Suppressor macrophage treated with lipopolysaccharide for 1 hour (primary cell): Measurements from ENCODE around the gene PRKN.
"Not testable (repeated sequence)": the region's sequence is repeated elsewhere in the genome, so short reads cannot be mapped to it uniquely, and the experiment has no call there.

Experiments
- DNase-seq, 3 donors: peaks; one replicate each; pipeline ENCODE4 v3.0.0-alpha.2; 2020 to 2022

Gene PRKN

DNA sequence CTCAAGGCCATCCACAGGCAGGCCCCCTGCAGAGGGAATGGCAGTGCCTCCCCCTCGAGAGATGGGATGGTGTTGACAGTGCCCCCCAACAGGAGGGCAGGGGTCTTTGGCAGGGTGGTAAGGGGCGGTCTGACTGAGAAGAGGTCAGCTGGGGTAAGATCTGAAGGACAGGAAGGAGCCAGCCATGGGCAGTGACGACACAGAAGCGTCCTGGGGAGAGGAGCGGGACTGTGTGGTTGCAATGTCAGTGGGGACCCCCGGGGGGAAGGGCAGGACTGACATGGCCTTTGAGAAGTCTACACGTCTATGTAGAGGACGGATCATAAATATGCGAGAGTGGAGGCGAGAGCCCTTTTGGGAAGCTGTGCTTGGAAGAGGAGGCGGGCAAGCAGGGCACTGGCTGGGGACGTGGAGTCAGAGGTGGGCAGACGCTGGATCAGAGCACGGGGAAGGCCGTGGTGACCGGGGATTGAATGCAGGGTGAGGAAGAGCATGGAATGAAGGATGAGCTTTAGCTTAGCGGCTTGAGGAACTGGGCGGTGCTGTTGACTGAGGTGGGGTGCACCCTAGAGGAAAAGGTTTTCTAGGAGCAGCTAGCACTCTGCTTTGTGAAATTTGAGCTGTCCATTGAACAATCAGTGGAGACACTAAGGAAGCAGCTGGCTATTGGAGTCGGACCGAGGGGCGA, 1371.3 kb downstream of the PRKN start:
- DNase-seq = no peak

DNA sequence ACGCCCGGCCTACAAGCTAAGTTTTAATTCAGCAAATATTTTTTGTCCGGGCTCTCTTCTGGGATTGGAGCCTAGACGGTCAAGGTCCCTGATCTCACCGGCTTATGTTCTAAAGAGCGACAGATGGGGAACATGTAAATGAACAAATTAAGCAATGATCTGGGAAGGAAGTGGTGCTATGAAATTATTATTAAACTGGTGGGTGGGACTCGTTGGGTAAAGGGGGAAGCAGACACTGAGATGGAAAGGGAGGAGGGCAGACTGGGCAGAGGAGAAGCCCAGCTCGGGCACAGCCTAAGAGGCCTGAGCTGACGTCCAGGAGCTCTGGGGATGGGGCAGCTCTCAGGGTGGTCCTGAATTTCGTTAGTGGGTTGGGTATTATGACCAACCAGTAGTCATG, 1371.9 kb downstream of the PRKN start:
- DNase-seq = peak; percentile 38 to 66 (median 42)

DNA sequence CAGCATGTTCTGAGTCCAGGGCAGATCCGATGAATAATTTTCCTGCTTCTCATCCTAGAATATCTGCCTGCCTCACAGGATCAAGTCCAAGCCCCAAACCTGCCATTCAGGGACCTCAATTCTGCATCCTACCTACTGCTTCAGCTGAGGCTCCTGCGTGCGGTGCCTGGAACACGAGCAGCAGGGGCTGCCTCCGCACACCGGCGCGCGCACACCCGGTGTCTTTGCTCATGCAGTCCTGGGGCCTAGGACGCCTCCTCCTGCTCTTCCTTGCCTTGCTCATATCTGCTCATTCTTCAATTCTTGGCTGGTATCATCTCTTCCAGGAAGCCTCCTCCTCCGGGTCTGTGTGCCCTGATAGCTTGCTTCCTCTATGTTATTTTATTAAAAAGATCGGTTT, 1372.6 kb downstream of the PRKN start:
- DNase-seq = no peak

DNA sequence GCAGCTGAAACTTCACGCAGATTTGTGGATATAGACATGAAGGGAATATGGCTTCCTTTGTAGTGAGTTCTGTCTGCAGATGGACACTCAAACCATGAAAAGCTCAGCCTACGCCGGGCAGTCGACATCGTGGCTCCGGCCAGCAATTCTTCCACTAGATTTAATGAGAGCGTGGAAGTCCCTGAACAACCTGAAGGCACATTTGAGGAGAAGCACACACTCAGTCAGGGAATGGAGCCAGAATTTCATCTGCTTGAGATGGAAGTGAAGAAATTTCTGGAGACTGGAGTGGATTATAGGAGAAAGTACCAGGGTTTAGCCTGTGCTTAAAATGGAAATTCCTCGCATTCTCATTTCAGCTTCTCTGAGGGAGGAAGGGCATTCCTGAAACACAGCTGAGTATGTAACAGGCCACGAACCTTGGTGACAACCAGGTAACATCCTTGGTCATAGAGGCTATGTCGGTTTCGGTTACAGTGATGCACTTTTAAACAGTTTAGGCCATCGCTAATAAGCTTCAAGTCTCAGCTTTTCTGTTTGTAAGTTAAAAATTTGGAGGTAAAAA, 1373.2 kb downstream of the PRKN start:
- DNase-seq = no peak

DNA sequence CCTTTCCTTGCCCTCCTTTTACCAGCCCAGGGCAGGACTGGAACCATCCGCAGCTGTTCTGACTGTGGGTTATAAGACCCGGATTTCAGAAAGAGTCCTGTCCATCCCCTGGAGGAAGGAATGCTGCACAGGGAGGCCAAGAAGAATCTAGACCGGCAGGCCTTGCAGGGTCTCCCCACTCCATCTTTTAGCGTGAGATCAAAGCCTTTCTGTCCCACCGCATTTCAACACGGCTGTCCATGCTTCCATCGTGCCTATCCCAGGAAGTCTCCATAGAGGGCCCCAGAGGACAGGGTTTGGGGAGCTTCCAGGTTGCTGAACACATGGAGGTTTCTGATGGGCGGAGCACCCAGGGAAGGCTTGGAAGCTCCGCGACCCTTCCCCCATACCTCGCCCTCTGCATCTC, 1374.4 kb downstream of the PRKN start:
- peak; percentile 44 to 59 (median 46) for DNase-seq

DNA sequence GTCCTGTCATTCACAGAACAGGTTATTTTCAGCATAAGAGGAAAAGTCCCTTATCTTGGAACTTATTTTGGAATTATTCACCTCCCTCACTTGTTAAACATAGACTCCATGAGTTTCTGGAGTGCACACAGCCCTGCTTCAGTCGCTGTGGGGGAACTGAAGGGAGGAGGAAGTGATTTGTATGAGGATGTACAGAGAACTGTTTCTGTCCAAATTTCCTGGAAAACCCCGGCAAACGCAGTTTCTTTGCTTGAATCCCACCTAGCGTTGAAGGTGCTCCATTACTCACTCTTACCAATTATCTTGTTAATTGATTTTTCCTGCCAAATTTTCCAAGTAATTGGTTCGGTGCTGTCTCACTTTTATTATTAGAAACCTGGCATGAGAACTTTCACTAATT, 1375.7 kb downstream of the PRKN start:
- peak; percentile 52 to 64 (median 62) for DNase-seq

DNA sequence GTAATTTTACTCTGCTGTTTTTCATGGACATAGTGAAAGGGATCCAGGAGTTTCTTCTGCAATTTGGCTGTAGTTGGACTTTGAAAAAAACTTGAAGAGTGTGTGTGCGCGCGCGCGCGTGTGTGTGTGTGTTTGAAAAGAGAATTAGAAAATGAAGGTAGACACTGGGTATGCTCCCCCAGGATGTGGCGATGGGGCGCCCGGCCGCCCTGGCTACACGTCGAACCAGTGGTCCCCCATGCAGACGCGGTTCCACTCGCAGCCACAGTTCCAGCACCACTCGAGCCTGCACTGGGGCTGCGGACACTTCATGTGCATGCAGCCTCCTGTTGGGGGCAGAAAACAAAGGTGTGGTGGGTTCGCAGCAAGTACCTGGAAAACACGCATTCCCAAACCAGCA, 1377.7 kb downstream of the PRKN start:
- DNase-seq = no peak

DNA sequence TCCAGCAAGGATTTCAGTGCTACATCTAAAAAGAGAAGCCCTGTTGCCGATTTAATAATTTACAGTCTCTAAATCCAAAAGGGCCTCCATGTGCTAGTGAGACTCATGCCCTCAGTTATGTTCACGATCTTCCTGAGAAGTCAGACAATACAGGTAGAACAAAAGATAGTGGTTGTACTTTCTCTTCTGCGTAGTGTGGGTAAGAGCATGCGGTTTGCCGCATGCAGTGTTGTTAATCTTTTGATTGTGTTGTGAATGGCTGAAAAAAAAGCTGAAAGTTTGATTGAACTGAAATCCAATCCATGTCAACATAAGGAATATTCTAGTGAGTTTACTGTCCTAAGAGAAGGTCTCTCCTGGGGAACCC, 1379.0 kb downstream of the PRKN start:
- DNase-seq = no peak

DNA sequence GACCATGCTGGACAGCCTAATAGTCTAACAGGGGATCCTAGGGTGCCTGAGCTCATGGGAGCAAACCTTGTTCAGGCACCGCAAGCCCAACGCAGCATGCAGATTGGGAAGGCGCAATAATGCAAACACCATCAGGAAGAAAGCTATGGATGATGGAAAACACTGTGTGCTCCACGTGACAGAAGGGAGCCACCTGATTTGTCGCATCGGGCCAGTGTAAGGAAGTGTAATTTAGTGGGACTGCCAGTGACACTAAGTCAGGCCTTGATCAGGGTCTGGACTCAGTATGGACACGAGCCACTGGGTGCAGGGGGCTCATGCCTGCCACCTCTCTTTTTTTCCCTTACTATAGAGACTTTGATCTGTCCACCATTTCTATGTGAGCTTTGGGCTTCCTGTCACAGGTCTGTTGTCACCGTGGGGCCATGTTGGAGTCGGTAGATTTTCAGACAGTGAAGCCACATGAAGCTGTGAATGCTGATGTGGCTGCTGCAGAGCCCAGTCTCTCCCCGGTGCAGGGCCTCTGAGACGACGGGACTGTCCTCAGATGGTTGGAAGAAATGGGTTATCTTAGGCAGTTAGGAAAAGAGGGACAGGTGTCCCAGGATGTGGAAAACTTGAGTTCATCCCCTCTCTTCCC, 1379.5 kb downstream of the PRKN start:
- DNase-seq = no peak

DNA sequence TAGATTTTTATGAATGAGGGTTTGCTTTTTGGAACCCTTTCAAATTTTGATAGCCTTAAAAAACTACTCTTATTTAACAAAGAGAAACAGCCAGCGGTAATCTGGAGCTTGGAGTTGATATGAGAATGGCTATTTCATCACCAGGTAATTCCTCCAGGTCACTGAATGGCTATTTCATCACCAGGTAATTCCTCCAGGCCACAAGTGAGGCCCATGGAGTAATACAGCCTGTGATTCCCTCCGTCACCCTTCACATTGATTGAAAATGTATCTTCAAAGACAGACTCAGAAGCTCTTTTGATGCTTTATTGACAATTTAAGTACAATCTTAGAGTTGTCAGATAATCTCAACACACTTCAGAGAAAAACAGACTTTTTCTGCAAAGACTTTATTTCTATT, 1380.4 kb downstream of the PRKN start:
- DNase-seq = no peak

DNA sequence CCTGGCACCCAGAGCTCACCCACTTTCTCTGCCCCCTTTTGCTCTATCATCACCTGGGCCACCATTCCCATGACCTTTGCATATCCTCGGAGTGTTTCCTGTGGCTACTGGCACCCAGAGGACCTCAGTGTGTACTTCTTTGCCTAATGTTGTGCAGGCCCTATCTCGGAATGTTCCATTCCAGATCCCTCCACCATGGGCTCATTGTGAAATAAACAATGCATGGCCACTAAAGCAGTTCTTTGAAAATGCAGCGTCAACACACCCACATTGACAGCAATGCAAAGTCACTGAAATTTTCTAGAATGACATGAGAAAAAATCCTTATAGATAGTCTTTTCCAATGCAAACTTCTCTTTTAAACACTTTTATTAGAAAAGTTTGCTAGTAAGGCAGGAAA, 1380.8 kb downstream of the PRKN start:
- no peak for DNase-seq

DNA sequence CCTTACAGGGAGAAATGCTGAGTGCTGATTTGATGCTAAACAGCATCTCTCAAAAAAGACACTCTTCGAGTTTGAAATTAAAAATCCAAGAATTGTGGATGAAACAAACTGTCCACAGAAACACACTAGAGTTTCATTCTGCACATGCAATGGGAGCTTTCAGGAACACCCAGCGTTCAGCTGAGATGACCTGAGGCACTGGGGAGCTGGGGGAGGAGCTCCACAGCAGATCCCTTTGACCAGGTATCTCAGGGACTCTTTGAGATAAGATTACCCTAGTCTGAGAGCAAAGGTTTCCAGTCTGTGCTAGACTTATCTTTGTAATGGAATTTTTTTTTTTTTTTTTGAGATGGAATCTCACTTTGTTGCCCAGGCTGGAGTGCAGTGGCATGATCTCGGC, 1382.9 kb downstream of the PRKN start:
- no peak for DNase-seq

DNA sequence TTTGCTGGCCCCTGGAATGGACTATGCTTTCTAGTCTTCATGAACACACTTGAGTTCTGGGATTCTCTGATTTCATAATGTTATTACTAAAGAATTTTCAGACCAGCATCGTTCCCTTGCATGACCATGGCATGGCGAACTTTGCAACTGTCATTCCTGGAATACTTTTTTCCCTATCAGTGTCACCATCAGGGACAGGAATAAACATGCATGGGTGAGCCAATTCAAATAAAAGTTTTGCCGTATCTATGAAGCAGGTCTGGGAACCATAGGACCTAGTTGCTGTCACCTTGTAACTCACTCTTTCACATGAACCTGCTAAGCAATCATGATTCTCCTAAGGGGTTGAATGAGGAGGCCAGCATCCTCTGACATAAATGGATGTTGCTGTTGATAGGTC, 1385.5 kb downstream of the PRKN start:
- DNase-seq = no peak

DNA sequence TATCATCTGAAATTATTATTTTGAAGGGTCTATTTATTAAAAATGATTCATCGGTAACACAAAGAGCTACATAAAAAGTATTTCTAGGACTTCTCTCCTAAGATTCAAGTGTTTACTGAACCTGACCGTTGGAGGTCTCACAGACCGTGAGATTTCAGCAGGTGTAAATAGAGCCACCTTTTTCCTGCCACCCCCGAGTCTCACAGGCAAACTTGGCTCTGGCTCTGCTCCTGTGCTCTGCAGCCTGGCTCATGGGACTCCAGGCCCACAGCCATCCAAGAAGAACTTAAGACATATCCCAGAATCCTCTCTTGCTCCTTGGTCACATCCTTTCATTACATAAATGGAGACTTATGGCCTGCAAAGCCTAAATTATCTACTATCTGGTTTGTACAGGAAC, 1385.9 kb downstream of the PRKN start:
- DNase-seq = no peak

DNA sequence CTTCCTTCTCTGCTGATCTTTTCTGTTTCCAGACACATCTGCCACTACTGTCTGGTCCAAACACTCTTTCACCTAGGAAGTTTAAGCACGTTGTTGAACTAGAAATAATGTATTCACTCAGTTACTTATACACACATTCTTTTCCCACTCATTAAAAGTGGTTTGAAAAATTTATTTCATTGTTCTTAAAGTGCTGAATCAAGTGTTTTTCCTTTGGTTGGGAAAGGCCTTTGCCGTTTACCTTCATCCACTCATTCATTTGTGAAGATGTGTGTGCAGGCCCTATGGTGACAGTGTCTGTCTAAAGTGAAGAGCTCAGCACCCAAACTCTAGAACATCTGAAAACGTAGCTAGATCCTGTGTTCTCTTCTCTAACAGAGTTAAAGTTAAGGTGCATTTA, 1389.6 kb downstream of the PRKN start:
- DNase-seq = no peak

DNA sequence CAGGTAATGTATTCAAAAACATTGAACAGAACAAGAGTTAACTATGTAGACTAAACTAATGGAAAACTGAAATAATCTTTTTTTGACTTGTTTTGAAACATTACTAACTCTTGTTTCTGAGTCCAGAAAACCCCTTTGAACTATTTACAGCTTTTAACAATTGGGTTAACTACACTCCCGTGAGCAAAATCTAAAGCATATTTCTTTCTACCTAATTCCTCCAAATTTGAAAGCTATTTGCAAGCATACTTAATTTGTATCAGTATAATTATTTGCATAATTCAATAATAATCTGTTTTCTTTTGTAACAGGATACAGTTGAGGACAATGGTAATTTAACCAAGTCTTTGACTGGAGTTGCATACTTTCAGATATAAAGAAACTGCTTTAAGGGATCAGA, 1391.1 kb downstream of the PRKN start:
- no peak for DNase-seq

DNA sequence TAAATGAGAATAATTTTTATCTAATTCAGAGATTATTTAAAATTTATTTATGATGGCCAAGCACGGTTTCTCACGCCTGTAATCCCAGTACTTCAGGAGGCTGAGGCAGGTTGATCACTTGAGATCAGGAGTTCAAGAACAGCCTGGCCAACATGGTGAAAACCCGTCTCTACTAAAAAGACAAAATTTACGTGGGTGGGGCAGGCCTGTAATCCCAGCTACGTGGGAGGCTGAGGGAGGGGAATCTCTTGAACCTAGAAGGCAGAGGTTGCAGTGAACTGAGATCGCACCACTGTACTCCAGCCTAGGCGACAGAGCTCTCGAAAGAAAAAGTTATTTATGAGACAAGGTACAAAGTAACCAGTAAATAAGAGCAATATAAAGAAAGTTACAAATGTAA, 1394.2 kb downstream of the PRKN start:
- no peak for DNase-seq

DNA sequence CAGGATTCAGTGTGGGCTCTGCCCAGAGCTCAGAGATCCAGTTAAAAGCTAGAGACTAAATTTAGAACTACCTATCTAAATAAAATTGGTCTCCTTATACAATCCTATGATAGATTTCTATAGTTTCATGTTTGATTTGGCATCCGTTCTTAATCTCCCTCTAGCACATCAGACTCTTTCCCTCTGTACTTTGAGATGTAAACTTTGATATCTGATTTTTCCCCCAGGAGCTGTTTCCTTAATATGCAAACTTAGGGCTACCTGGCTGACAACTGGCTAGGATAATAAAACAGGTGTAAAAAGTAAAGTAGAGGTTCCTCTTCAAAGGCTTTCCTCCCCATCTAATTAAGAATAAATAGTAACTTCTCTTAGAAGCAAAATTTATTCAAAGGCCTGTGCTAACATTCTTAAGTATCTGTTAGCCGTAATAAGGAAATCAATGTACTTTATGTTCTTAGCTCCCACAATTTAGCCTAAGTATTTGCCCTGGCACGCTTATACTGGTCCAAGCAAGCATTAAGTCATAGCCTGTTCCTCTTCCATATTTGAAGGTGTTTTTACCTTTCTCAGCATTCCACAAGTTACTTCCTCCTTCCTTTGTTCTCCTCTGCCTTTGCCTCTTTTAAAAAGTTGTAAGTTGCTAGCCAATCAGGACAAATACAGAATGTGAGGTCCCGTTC, 1396.0 kb downstream of the PRKN start:
- not testable (repeated sequence) for DNase-seq

DNA sequence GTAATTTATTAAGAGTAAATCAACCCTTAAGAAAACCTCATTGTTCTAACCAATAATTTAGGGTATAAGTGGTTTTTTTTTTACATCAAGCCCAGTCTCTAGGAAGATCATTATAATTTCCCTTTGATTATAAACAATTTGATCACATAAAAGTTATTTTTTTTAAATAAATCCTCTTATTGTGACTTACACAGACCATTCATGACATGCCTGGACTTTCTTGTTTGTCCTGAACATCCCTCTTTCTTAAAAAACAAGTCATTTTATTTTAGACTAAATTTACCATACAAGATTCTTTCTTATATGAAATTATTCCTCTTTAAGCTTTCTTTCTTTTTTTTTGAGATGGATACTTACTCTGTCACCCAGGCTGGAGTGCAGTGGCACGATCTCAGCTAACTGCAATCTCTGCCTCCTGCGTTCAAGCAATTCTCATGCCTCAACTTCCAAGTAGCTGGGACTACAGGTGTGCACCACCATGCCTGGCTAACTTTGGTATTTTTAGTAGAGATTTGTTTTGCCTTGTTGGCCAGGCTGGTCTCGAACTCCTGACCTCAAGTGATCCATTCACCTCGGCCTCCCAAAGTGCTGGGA, 1400.1 kb downstream of the PRKN start:
- DNase-seq = no peak

DNA sequence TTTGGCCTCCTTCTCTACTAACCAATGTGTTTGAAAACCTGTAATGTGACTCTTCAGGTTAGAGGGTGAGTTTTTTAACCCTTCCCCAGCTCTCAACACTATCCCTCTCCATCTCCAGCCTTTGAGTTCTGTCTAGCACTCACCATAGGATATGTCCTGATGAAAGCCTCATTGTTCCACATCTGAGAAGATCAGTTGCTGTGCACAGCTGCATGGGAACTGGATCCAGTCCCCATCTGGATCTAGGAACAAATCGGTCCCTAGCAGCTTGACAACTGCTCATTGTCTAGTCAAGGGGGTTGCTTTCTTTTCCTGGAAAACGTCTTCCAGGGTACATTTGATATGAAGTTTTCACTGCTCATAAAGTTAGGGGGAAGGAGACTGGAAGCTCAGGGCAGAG, 1408.3 kb downstream of the PRKN start:
- DNase-seq = no peak

DNA sequence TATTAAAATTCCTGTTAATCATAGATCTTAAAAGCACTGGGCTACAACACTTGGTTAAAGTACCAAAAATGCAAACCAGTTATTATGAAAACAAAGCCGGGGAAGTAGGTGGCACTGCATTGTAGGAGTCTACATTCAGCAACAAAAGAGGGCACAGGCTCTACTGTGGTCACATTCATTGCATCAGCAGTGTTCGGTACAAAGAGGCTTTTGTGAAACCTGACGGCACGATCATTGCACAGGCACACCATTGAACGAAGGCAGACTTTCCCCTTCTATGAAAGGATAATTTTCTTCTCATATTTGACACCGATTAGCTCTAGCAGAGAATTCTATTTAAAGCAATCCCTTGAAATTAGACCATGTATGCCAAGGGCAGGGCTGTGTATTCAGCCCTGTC, 1409.1 kb downstream of the PRKN start:
- no peak for DNase-seq

DNA sequence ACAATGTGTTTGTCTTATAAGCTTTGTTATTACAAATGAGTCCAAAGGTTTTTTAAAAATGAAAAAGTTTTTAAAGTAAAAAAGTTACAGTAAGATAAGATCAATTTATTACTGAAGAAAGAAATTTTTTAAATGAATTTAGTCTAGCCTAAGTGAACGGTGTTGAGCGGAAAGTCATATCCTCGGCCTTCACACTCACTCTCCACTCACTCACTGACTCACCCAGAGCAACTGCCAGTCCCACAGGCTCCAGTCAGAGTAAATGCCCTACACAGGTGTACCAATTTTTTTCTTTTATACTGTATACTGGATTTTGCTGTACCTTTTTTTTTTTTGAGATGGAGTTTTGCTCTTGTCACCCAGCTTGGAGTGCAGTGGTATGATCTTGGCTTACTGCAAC, 1411.0 kb downstream of the PRKN start:
- DNase-seq = no peak

DNA sequence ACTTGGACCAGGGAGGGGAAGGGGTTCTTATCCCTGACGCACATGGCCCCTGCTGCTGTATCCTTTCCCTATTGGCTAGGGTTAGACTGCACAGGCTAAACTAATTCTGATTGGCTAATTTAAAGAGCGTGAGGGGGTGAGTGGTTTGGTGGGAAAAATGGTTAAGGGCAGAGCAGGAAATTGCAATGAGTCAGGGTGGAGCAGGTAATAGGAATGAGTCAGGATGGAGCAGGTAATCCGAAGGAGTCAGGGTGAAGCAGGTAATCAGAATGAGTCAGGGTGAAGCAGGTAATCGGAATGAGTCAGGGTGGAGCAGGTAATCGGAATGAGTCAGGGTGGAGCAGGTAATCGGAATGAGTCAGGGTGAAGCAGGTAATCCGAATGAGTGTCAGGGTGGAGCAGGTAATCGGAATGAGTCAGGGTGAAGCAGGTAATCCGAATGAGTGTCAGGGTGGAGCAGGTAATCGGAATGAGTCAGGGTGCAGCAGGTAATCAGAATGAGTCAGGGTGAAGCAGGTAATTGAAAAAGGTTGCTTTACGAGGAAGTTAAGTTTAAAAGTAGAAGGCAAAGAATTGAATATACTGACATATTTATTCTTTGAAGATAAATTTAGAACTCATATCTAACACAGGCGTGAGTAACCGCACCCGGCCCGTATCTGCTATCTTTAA, 1412.2 kb downstream of the PRKN start:
- DNase-seq = not testable (repeated sequence)
